ENCODE measurements around the gene RALGPS1.

GRCh38 chr9:127196826-127197145 is 282.2 kb downstream of the RALGPS1 start:
- TF ChIP-seq CTCF (IDR thresholded peaks at IDR 0.05), result no peak
- TF ChIP-seq NFATC4 (CRISPR knock-in tag; IDR thresholded peaks at IDR 0.05), result no peak
- no peak for TF ChIP-seq CREB1 (CRISPR knock-in tag; IDR thresholded peaks at IDR 0.05)
- TF ChIP-seq HMGXB4 (CRISPR knock-in tag; IDR thresholded peaks at IDR 0.05), result no peak
